Endothelial cell of umbilical vein (primary cell): Measurements from ENCODE around the gene GPR37L1. TPM values are rescaled to one million over a fixed set of nuclear protein-coding genes. Genes with fewer than 3 reads are reported as not detected.

Experiments used
- BruUV-seq: library from RNA; stranded (reverse); fragments of 400-500 nt; replicated peaks from 2 replicates; lab custom pipeline; 2021; lab: Mats Ljungman, UMichigan
- CTCF ChIA-PET: fragments of 300-600, 350-600 bp; sonication (Branson Sonifier 250); formaldehyde crosslinking; loops from one replicate; lab custom pipeline; 2021; ENCODE audit warnings: antibody characterized with exemption, inconsistent platforms; lab: Charles Lee
- POLR2A ChIA-PET: fragments of 300-600, 350-600 bp; sonication (Branson Sonifier 250); formaldehyde crosslinking; loops from one replicate; lab custom pipeline; 2021; ENCODE audit warnings: antibody characterized with exemption, inconsistent platforms; lab: Charles Lee
- DNase-seq: peaks from one replicate; pipeline ENCODE4 v3.0.0-alpha.2; 2011; ENCODE audit warnings: low read depth, low spot score
- FAIRE-seq: peaks from 2 replicates; lab custom pipeline; 2011; peaks lifted over from hg19 to GRCh38; lab: Jason Lieb, UNC
- H2AFZ ChIP-seq: 2 replicates; pipeline ENCODE4 v1.6.0; 2012; ENCODE audit warnings: low read depth, low read length, control low read depth, inconsistent platforms
- H3K27ac ChIP-seq: 2 replicates; pipeline ENCODE4 v1.5.1; 2011; ENCODE audit warnings: low read depth, mild to moderate bottlenecking, control low read depth, low read length, moderate library complexity; ENCODE audit not compliant: insufficient read depth
- H3K27me3 ChIP-seq, 2 experiments: 2 replicates each; pipeline versions ENCODE4 v1.6.0 to v1.6.1; 2011; ENCODE audit warnings: low read length in 2 of 2, mixed read lengths in 1 of 2; ENCODE audit not compliant: control insufficient read depth in 2 of 2, insufficient read depth in 2 of 2
- H3K36me3 ChIP-seq, 2 experiments: 2 replicates in 1 of 2; 3 replicates in 1 of 2; pipeline ENCODE4 v1.5.1; 2011; ENCODE audit warnings: low read length in 2 of 2, mild to moderate bottlenecking in 1 of 2, moderate library complexity in 1 of 2; ENCODE audit not compliant: control insufficient read depth in 2 of 2, insufficient read depth in 2 of 2; ENCODE audit errors: extremely low read depth in 1 of 2
- H3K4me1 ChIP-seq: 3 replicates; pipeline ENCODE4 v1.5.1; 2011; ENCODE audit warnings: mild to moderate bottlenecking, low read length; ENCODE audit not compliant: control insufficient read depth, insufficient read depth; ENCODE audit errors: extremely low read depth
- H3K4me2 ChIP-seq: 2 replicates; pipeline ENCODE4 v1.6.1; 2011; ENCODE audit warnings: low read length, control low read depth, mixed read lengths; ENCODE audit not compliant: insufficient read depth
- H3K4me3 ChIP-seq, 3 experiments: fragments of 200-600 bp in 1 of 3; sonication (generic), shearing (Covaris generic) in 1 of 3; replicated peaks in 1 of 3; 2 replicates each; pipeline ENCODE4 v1.5.1; 2011 to 2016; ENCODE audit warnings: control low read depth in 3 of 3, low read length in 3 of 3, mild to moderate bottlenecking in 2 of 3, inconsistent platforms in 1 of 3, low read depth in 1 of 3, moderate library complexity in 1 of 3; ENCODE audit not compliant: insufficient read depth in 1 of 3
- H3K79me2 ChIP-seq: 2 replicates; pipeline ENCODE4 v1.6.0; 2012; ENCODE audit warnings: low read length, inconsistent platforms; ENCODE audit not compliant: control insufficient read depth, insufficient read depth
- H3K9ac ChIP-seq: replicated peaks from 2 replicates; pipeline ENCODE3; 2011; ENCODE audit warnings: low read length, control low read depth; ENCODE audit not compliant: insufficient read depth; ENCODE audit errors: extremely low read depth
- H3K9me1 ChIP-seq: replicated peaks from 3 replicates; pipeline ENCODE4 v1.6.0; 2011; ENCODE audit warnings: mild to moderate bottlenecking, low read length; ENCODE audit not compliant: control insufficient read depth, insufficient read depth; ENCODE audit errors: extremely low read depth
- H3K9me3 ChIP-seq: replicated peaks from 2 replicates; pipeline ENCODE4 v1.5.1; 2012; ENCODE audit warnings: low read length, inconsistent platforms; ENCODE audit not compliant: control insufficient read depth, insufficient read depth
- H4K20me1 ChIP-seq: replicated peaks from 2 replicates; pipeline ENCODE3; 2011; ENCODE audit warnings: mild to moderate bottlenecking, low read length; ENCODE audit not compliant: control insufficient read depth, insufficient read depth; ENCODE audit errors: extremely low read depth
- CTCF ChIP-seq, 2 donors: IDR thresholded peaks; 1 replicate in 1 of 2; 2 replicates in 1 of 2; pipeline ENCODE4 v1.5.1; 2011; ENCODE audit warnings: low read length in 2 of 2, mild to moderate bottlenecking in 2 of 2, moderate library complexity in 2 of 2, control low read depth in 1 of 2, inconsistent platforms in 1 of 2, low read depth in 1 of 2; ENCODE audit not compliant: insufficient read depth in 1 of 2; ENCODE audit errors: extremely low read depth in 1 of 2
- EZH2 ChIP-seq: IDR thresholded peaks from 2 replicates; pipeline ENCODE4 v1.6.1; 2012; ENCODE audit warnings: borderline replicate concordance, low read depth, mild to moderate bottlenecking, moderate library complexity, low read length, inconsistent platforms; ENCODE audit not compliant: severe bottlenecking
- FOS ChIP-seq: IDR thresholded peaks from 2 replicates; pipeline ENCODE4 v1.6.1; 2011; ENCODE audit warnings: mild to moderate bottlenecking, low read length, moderate library complexity, borderline replicate concordance; ENCODE audit not compliant: insufficient read depth
- GATA2 ChIP-seq: IDR thresholded peaks from 2 replicates; pipeline ENCODE4 v1.7.0; 2011; ENCODE audit warnings: low read depth, mild to moderate bottlenecking, moderate library complexity, mixed read lengths, low read length; ENCODE audit not compliant: insufficient read length, insufficient read depth
- JUN ChIP-seq: IDR thresholded peaks from 2 replicates; pipeline ENCODE4 v1.6.1; 2011; ENCODE audit warnings: borderline replicate concordance, low read depth; ENCODE audit not compliant: insufficient read length, insufficient read depth
- MYC ChIP-seq: IDR thresholded peaks from one replicate; pipeline ENCODE4 v1.6.1; 2011; ENCODE audit warnings: mild to moderate bottlenecking, low read depth, low read length
- POLR2A ChIP-seq: IDR thresholded peaks from 2 replicates; pipeline ENCODE4 v1.6.1; 2012; ENCODE audit warnings: low read depth, mild to moderate bottlenecking, control low read depth, low read length
- POLR2AphosphoS5 ChIP-seq: IDR thresholded peaks from 2 replicates; pipeline ENCODE4 v1.6.1; 2012; ENCODE audit warnings: low read depth, mild to moderate bottlenecking, control low read depth, low read length, moderate library complexity; ENCODE audit not compliant: insufficient read depth
- dilution Hi-C: fragments of 300-500 bp; cut with MboI; formaldehyde crosslinking; loops from one replicate; pipeline ENCODE4 v1.15.0; 2019; ENCODE audit warnings: low sequenced_read_pairs; ENCODE audit not compliant: extremely low pct_ligation_motif_present
- intact Hi-C: fragments of 100-400 bp; cut with micrococcal nuclease; formaldehyde crosslinking; loops from one replicate; pipeline ENCODE4 v1.10.0; 2022
- polyA plus RNA-seq, 4 experiments: library from polyadenylated mRNA; depleted of rRNA in 3 of 4; stranded (reverse) in 3 of 4; unstranded in 1 of 4; fragments of >200 nt; gene quantifications; 2 replicates each; pipeline versions ENCODE4 v1.2.1 to v1.2.3, GENCODE V29; 2011 to 2012; ENCODE audit warnings: missing spikeins in 1 of 4
- total RNA-seq: library from RNA; stranded (reverse); gene quantifications from 2 replicates; pipeline ENCODE4 v1.2.3, GENCODE V29; 2021
- TF ChIP-seq, protein P1 (sequence below): IDR thresholded peaks from 2 replicates; pipeline ENCODE4 v1.6.1; 2011; ENCODE audit not compliant: insufficient read depth, insufficient read length

GPR37L1 gene
- total and polyA plus RNA-seq, 2 donors (not counting 3 experiments of a cell fraction or from before 2014, with no cell fraction given), result not detected

GRCh38 chr1:202149566-202149965, 26.8 kb downstream of the GPR37L1 start:
- Histone ChIP-seq H3K4me2 (no peak overlapping the region), H3K9me3 (no peaks in the 10 kb centered on the region), H3K4me3 (no peak overlapping the region), H4K20me1 (no peaks in the 10 kb centered on the region), H3K9me1 (no peaks in the 10 kb centered on the region), H2AFZ (no peak overlapping the region), H3K27me3 (no peaks in the 10 kb centered on the region), H3K36me3 (no peaks in the 10 kb centered on the region), H3K79me2 (peaks cover 5% of the 10 kb centered on the region), H3K4me1 (peaks cover 9% of the 10 kb centered on the region), H3K27ac (no peak overlapping the region), H3K9ac (no peak overlapping the region)
- BruUV-seq, result no TSS peak
- TF ChIP-seq GATA2, result no peak
- POLR2A ChIA-PET, result no interaction called here
- intact Hi-C loops, result no loop called here
- FAIRE-seq, result no peak
- dilution Hi-C loops, result no loop called here
- CTCF ChIA-PET, result no interaction called here
- DNase-seq, result no peak

- ChIA-PET CTCF (no interaction called here), POLR2A (no interaction called here)
- H3K4me3 ChIP-seq, result no peak overlapping the region
- H3K27me3 ChIP-seq, result no peaks in the 10 kb centered on the region
- H2AFZ ChIP-seq, result no peak overlapping the region
- BruUV-seq, result no TSS peak
- FAIRE-seq (no peak), DNase-seq (no peak)
- no peak overlapping the region for H3K4me2 ChIP-seq
- no peak overlapping the region for H3K9ac ChIP-seq
- H3K9me1 ChIP-seq, result no peaks in the 10 kb centered on the region
- no peak for TF ChIP-seq GATA2
- TF ChIP-seq MYC, result no peak
- TF ChIP-seq CTCF (IDR thresholded peaks at IDR 0.05; ENCODE audit: extremely low read depth in 1 of 2, insufficient read depth in 1 of 2, low read depth in 1 of 2, low read length in 2 of 2), result no peak
- no peak for TF ChIP-seq POLR2AphosphoS5
- TF ChIP-seq, protein P1, sequence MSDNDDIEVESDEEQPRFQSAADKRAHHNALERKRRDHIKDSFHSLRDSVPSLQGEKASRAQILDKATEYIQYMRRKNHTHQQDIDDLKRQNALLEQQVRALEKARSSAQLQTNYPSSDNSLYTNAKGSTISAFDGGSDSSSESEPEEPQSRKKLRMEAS, result no peak
- TF ChIP-seq JUN, result no peak
- no peak for TF ChIP-seq POLR2A
- TF ChIP-seq EZH2, result no peak
- TF ChIP-seq FOS, result no peak
- H3K9me3 ChIP-seq, result no peaks in the 10 kb centered on the region
- H3K27ac ChIP-seq, result no peak overlapping the region
- H3K36me3 ChIP-seq, result no peaks in the 10 kb centered on the region
- no peaks in the 10 kb centered on the region for H4K20me1 ChIP-seq
- peaks cover 12% of the 10 kb centered on the region for H3K4me1 ChIP-seq
- no peaks in the 10 kb centered on the region for H3K79me2 ChIP-seq
- intact Hi-C loops, result no loop called here
- dilution Hi-C loops, result no loop called here
Observed at GRCh38 chr1:202150187-202150586, 27.5 kb downstream of the GPR37L1 start.
